ENCODE results near the gene MYH11.

Gene MYH11

DNA sequence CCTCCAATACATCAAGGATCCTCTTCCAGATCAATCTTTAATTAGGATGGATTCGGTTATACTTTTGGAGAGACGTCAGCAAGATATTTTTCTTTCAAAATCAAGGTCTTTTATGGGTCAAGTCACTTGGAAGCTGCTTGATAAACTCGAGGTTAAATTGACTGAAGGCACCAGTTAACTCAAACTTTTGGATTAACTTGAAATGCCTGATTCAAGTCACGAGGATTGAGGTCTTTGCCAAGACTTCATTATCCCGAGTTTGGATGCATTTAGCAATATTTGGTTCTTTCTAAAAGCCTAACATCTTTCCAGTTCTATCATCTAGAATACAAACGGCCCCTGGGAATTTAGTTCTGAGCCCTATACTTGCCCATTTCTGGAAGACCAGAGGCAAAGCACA lies 82.9 kb downstream of the MYH11 start:
- DNase-seq = no peak

DNA sequence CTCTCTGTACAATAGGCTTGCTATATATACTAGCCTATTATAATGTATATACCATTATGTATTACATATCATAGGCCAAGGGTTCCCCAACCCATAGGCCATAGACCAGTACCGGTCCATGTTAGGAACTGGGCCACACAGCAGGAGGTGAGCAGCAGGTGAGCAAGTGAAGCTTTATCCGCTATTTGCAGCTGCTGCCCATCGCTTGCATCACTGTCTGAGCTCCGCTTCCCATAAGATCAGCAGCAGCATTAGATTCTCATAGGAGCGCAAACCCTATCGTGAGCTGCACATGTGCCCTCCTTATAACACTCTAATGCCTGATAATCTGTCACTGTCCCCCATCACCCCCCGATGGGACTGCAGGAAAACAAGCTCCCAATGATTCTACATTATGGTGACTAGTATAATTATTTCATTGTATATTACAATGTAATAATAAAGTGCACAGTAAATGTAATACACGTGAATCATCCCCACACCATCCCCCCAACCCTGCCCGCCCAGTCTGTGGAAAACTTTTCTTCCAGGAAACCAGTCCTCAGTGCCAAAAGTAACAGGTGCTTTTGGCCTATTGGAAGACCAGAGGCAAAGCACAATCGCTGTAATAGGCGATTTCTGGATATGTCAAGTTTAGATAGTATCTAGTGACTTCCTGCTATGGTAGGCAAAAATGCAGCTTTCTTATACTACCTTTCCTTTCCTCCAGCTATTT lies 84.1 kb downstream of the MYH11 start:
- no peak for DNase-seq

DNA sequence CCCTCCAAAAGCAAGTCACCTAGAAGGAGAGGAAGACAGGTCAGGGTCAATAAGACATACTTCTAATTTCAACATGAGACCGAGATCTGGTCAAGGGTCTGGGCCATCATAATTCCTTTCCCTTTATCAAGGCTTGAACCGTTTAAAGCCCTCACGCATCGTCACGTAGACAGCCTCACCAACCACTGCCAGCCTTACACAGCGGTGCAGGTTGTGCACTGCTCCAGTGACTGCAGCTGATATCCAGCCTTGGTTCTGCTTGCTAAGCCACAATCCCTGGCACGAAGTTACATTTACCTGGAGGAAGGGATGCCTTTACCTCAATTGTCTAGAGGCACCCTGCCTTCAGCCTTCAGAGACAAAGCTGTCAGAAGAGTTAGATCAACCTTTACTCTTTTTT lies 85.1 kb downstream of the MYH11 start:
- DNase-seq = no peak

DNA sequence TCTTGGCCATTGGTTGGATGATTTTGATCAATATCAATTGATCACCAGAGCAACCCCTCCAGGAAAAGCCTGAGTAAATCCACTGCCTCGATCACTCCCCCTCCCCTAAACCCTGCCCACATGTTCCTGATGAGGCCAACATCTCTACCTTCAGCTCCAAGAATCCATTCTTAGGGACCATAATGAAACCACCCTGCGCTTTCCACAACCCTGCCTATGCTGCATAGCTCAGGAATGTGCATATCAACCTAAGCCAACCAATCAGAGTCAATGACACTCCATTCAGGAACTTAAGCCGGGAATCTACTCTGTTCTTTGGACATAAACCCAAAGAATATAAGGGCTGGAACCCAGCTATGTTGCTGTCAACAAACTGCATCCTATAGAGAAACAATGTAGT lies 86.3 kb downstream of the MYH11 start:
- no peak for DNase-seq

DNA sequence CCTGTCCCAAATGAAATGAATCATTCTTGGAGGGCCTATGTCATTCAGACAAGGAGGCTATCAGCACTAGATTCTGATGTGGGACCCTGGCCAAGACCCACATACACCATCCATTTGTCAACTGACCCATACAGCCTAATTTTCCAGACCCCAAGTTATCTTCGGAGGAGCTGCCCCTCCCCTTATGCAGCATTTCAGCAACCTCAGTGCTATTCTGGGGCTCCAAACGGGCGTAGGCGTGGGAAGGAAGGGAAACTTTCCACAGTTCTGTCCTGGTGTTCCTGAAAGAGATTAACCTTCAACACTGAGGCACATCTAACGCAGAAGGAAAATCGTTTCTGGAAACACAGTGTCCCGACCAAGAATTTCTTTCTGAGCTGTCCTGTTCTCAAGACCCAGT lies 86.7 kb downstream of the MYH11 start:
- DNase-seq = no peak

DNA sequence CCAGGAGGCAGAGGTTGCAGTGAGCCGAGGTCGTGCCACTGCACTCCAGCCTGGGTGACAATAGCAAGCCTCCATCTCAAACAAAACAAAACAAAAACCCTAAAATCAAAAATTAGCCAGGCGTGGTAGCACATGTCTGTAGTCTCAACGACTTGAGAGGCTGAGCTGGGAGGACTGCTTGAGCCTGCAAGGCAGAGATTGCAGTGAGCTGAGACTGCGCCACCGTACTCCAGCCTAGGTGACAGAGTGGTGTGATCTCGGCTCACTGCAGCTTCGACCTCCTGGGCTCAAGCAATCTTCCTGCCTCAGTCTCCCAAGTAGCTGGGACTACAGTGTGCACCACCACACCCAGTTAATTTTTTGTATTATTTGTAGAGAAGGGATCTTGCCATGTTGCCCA lies 87.6 kb downstream of the MYH11 start:
- DNase-seq = no peak

DNA sequence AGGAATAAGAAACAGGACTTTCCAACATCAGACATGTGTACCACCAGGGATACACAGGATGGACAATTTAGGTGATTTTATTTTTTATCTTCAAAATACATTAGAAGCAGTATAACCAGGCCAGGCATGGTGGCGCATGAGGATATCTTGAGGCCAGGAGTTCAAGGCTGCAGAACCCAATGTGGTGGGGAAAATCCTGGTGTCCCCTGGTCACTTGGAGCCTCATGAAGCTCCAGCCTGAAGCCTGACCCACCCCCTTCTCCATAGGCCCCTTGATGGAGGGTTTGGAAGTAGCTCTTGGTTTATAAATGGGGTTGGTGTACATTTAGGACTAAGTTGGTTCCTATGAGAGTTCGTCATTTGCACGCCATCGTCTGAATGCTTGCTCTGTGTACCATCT lies 88.6 kb downstream of the MYH11 start:
- DNase-seq = no peak

DNA sequence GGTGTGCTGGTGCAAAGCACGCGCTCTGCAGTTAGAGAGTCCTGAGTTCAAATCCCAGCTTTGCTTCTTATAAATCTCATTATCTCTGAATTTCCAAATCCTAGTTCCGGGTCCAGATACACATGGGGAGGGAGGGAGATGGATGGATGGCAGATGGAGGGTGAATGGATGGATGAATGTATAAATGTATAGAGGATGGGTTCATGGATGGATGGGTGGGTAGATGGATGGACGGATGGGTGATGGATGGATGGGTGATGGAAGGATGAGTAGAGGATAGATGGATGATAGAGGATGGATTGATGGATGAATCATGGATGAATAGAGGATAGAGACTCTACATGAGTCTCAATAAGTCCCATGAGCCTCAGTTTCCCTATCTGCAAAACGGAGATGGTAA lies 89.9 kb downstream of the MYH11 start:
- no peak for DNase-seq

DNA sequence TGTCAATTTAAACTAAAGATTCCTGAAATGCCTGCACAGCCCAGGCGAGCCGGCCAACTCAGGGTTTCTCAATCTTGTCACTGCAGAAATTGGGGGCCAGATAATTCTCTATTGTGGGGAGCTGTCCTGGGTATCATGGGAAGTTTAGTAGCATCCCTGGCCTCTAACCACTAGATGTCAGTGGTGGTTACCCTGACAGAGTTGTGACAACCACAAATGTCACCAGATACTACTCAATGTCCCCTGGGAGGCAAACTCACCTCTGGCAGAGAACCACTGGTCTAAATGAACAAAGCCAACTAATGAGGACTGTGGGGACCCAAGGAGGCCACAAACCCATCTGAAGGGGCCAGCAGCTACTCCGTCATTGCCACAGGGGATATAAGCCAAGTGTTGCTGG lies 90.9 kb downstream of the MYH11 start:
- peak; percentile 25 to 52 for DNase-seq

DNA sequence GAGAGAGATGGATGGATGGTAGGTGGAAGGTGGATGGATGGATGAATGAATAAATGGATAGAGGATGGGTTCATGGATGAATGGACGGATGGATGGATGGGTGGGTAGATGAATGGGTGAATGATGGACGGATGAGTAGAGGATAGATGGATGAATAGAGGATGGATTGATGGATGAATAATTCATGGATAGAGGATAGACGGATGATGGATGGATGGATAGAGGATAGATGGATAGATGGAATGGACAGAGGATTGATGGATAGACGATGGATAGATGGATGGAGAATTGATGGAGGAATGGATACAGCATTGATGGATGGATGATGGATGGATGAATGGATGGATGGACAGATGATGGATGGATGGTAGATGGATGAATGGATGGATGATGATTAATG lies 91.7 kb downstream of the MYH11 start:
- no peak for DNase-seq

DNA sequence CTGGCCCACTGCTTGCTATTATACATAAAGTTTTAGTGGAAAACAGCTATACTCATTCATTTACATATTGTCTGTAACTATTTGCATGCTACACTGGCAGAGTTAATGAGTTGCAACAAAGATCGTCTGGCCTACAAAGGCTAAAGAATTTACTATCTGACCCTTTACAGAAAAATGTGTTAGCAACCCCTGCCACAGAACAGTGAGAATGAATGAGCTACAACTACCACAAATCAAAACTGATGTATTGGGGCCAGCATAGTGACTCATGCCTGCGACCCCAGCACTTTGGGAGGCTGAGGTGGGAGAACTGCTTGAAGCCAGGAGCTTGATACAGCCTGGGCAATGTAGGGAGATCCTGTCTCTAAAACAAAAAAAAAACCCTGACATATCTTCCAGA lies 92.7 kb downstream of the MYH11 start:
- no peak for DNase-seq

DNA sequence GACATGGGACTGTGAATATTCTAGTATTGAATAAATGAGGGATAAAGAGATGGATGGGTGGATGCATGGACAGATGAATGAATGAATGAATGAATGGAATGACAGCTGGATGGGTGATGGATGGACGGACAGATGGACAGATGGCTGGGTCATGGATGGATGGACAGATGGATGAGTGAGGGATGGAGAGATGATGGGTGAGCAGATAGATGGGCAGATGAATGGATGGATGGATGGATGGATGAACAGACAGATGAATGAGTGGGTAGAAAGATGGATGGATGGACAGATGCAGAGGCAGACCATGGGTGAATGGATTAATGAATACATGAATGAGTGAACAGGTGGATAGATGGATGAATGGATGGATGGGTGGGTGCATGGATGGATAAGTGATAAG lies 96.7 kb downstream of the MYH11 start:
- DNase-seq = no peak

DNA sequence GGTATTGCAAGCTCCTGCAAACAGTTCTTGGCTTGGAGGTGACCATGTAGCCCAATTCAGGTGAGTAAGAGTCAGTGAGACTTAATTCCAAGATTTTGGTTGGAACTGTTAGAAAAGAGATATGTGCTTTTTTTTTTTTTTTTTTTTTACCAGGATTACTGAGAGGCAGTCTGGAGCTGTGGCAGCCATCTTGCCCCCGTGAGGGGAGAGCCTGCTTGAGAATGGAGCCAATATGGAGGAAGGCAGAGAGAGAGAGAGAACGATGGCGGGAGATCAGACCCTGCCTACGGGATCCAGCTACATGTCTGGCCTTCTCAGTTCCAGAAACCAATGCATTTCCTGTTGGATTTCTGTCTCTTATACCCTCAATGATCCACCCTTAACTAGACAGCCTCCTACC lies 97.8 kb downstream of the MYH11 start:
- DNase-seq = no peak

DNA sequence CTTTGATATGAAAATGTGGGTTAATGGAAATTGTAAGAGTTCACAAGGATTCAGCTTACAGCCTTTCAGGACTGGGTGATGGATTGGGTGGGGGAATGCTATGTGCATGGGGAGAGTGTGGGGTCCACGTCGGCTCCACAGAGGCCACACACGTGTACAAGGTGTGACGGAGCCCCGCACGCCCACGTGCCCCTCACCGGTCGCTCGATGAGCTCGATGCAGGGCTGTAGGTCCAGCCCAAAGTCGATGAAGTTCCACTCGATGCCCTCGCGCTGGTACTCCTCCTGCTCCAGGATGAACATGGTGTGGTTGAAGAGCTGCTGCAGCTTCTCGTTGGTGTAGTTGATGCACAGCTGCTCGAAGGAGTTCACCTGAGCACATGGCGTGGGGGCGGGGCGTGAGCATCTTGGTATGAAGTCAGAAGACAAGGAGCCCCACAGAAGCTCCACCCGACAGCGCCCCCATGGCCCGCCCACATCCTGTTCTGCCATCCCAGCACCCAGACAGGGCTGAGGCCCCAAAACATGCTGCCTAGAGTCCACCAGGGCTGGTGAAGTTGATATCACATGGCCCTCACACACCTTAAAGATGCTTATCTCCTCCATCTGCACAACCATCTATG lies 99.1 kb downstream of the MYH11 start:
- no peak for DNase-seq

DNA sequence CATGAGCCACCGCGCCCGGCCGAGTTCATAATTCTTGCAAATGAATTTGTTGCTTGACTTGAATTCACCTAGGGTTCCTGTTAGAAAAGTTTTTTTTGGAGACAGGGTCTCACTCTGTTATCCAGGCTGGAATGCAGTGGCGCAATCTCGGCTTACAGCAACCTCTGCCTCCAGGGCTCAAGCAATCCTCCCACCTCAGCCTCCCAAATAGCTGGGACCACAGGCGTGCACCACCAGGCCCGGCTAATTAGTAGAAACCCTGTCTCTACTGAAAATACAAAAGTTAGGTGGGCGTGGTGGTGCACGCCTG lies 99.8 kb downstream of the MYH11 start:
- DNase-seq = no peak

DNA sequence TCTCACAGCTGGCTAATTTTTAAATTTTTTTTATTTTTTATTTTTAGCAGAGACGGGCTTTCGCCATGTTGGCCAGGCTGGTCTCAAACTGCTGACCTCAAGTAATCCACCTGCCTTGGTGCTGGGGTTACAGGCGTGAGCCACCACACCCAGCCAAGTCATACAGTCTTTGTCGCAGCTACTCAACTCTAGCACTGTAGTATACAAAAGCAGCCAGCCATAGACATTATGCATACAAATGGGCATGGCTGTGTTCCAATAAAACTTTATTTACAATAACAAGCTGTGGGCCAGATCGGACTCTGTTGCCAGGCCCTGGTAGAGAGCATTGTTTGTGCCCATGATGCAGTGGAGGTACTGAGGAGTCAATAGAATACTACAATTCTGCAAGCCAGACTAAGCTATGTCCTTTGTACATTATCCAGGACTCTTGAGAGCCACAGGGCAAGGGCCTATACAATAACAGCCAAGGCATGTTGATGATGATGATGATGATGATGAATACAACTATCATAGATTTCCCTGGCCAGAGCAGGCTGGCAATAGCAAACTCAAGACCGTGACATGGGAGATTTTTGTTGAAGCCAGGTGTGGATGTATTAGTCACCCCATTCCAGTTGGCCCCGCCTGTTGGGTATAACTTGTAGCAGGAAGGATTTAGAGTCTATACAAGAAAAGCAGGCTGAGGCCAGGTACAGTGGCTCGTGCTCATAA lies 101.8 kb downstream of the MYH11 start:
- DNase-seq = no peak

DNA sequence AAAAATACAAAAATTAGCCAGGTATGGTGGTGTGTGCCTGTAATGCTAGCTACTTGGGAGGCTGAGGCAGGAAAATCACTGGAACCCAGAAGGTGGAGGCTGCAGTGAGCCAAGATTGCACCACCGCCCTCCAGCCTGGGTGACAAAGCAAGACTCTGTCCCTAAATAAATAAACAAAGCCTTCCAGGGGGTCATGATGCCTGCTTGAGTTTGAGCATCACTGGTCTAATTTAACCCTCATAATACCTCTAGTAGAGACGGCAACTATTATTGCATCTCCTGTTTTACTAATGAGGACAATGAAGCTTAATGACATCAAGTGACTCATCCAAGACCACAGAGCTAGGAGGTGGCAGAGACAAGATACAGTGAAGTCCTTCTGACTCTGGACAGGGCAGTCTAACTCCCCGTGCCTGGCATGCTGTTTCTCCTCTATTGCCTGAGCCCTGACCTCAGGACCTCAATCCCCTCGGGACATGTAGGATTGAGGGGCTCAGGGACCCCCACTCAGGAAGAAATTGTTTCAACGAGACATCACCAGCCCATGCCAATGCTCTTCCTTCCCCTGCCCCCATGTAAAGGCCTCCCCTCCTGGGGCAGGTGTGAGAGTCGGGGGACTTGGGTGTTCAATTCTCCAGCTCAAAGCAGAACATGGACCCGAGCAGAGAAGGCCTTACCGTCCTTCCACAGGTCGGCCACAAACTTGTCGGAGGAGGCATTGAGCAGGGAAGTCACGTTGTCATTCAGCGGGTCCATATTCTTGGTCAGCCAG lies 103.9 kb downstream of the MYH11 start:
- DNase-seq = no peak

DNA sequence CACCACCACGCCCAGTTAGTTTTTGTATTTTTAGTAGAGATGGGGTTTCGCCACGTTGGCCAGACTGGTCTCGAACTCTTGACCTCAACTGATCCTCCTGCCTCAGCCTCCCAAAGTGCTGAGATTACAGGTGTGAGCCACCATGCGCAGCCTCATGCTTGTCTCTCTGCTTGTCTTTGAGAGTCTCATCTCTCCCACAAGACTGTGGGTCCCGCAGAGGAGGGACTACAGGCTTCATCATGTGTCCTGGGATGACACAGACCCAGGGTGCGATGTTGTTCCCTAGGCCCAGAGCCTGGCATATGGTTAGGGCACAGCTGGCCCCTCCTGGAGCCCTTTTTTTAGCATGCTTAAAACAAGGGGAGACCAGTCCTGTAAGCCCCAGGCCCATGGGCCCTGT lies 104.9 kb downstream of the MYH11 start:
- no peak for DNase-seq

DNA sequence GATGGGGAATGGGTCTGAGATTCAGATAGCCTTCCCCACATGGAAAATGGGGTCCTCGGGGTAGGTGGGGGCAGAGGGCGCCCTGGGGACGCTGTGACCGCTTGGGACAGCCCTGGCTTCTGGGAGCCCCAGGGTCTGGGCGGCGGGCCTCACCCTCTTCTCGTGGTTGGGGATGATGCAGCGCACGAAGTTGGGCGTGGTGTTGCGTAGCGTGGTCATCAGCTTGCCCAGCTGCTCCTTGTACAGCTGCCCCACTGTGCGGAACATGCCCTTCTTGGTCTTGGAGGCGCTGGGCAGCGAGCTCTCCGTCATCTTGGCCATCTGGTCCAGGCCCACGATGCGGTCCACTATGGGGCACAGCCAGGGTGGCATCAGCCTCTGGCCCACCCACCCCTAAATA lies 106.8 kb downstream of the MYH11 start:
- DNase-seq = no peak

DNA sequence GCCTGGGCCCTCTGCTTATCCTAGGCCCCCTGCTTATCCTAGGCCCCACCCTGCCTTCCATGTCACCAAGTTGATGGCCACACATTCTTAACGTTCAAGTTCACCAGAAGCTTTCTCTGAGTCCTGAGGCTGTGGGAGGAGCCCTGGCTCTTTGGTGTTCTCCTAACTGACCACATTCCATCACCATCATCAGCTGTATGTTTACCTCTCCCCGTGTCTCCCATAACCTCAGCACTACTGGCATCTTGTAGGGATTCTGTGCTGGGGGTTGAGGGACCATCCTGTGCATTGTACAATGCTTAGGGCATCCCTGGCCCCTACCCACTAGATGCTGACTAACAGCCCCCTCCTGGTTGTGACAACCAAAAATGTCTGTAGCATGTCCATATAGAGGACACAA lies 107.5 kb downstream of the MYH11 start:
- no peak for DNase-seq

DNA sequence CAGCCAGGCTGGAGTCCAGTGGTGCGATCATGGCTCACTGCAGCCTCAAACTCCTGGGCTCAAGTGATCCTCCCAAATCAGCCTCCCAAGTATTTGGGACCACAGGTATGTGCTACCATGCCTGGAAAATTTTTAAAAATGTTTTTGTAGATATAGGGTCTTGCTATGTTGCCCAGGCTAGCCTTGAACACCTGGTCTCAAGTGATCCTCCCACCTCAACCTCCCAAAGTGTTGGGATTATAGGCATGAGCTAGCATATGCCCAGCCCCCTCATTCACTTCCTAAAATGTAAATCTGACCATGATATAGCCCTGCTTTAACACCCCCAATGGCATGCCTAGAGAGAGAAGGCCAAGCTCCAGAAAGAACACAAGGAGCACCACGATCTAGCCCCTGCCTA lies 108.2 kb downstream of the MYH11 start:
- no peak for DNase-seq

DNA sequence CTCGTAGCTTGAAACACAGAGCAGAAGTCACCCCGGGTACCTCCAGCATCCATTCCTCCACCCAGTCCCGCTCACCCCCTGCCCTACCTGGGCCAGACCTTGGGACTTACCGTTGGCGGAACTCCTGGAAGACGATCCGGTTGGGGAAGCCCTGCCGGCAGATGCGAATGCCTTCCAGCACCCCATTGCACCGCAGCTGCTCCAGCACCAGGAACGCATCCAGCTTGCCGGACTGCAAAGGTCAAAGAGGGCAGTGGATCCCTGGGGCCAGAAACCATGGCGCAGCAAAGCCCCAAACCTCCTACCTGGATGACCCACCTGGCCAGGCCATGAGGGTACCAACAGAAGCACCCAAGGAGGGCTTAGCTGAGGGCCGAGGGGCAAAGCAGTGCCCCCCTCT lies 108.9 kb downstream of the MYH11 start:
- DNase-seq = no peak

DNA sequence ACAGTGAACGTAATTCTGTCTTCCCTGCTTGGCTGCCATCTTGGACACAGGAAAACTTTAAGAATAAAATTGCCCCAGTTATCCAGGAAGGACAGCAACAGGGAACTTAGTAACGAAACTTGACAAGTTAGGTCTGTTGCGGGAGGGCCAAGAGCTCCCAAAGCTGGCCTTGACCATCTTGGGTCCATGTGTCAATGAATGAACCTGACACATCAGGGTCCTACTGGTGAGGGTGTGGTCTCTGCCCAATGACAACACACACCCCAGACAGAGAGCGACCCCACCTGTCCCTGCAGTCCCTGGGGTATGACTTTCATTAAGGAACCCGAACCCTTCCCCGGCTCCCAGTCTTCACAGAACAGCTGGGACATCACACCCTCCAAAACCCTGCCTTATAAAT lies 110.5 kb downstream of the MYH11 start:
- DNase-seq = no peak

DNA sequence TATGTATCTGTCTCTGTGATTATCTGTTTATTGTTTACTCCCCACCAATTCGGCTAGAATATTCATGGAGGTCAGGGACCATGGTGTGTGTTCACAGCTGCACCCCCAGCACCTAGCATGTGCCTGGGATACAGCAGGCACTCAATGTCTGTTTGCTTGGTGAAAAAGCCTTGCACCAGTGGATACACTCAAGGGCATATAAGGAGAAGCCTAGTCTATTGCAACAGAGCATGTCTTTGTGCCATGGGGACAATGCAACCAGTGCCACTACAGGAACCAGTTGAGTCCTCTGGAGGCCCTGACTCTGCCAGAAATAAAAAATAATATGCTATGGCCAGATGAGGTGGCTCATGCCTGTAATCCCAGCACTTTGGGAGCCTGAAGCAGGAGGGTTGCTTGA lies 113.2 kb downstream of the MYH11 start:
- DNase-seq = no peak
